HG02588 (cell line): ENCODE data around the gene YARS2.

Experiments
- ATAC-seq: cut with Tn5 transposase; IDR thresholded peaks from one replicate; pipeline ENCODE4 v1.9.1; 2021; ENCODE audit warnings: mild to moderate bottlenecking, moderate library complexity; ENCODE audit not compliant: unreplicated experiment

Gene YARS2

DNA sequence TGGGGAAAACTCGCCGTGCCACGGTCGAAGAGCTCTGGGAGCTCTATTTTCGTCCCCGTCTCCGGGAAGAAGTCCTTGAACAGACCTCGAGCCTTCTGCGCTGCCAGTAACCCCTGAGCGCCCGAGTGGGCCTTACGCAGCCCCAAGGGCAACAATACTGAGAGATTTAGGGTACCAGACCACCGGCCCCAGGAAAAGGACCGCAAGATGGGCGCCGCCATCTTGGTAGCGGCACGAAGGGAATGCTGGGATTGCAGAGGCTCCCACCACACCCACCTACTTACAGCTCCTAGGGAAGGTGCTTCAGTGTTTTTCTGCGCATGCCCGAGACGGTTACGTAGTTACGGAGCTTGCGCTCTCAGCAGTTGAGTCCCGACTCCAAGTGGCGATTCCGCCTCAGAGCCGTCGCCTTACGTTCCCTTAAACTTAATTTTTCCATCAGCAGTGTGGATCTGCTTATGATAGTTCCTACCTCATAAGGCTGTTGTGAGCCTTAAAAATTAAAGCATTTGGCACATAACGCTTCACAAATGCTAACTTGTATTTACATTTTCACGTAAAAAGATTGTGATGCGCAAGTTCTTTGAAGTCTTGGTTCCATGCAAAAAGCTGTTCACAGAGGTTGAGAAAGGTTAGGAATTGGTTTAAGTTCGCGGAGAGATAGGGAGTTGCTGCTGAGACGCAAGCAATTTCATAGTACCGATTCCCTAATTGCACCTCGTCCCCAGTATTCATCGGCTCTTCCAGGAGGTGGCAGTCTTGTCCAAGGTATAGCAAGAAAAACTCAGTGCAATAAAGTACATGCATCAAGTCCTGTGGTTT lies at the start of gene YARS2:
TSS of gene YARS2 (minus strand) at position 244 of the 822 bp plus-strand sequence. CDS start at position 221, 23 bp downstream.
- ATAC-seq, result peak; percentile 88

DNA sequence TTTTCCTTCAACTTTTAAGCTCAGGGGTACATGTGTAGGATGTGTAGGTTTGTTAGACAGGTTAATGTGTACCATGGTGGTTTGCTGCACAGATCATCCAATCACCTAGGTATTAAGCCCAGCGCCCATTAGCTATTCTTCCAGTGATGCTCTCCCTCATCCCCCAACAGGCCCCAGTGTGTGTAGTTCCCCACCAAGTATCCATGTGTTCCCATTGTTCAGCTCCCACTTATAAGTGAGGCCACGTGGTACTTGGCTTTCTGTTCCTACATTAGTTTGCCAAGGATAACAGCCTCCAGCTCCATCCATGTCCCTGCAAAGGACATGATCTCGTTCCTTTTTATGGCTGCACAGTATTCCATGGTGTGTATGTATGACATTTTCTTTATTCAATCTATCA lies 48.6 kb upstream of the YARS2 start:
- no peak for ATAC-seq

DNA sequence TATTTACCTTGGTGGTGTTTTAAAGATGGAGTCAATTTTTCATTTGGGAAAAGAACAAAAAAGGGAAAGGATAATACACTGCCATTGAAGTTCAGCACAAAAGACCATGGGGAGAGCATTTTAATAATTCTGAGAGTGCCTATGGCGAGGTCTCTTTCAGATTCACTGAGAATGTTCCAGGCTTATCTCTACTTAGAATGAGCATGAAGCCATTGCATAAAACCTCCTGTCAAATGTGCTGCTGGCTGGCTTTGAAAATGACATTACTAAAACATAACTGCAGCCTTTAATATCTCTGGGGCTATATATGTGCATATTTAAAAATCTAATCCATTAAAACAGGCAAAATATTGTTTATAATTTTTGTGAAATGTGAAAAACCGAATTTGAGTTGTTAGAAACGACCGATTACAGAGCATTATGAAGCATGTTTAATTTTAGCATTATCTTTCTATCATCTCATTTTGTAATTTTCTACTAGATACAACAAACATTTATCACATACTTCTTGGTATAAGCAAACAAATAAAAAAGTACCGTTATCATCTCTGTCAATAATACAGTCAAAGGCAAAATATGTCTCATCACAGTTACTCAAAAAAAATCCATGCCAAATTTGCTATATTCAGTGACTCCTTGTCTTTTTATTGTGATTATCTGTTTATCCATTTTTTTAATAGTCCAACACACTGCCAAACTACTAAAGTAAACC lies 45.7 kb upstream of the YARS2 start:
- ATAC-seq, result no peak

DNA sequence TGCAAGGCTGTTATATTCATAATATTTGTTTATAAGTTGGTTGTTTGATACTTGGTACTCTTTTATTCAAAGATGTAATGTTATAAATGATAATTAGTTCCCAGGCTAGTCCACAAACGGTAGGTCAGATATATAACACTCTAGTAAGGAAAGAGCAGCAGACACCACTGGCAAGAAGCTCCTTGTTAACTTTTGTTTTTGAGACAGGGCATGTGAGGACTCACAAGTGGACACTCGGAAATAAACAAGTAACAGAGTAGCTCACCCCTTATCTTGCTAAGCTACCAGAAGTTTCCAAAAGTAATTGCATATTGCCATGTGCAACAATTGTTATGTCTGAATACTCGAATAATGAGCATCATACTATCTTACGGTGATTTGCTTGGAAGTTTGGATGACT lies 38.6 kb upstream of the YARS2 start:
- ATAC-seq, result no peak

DNA sequence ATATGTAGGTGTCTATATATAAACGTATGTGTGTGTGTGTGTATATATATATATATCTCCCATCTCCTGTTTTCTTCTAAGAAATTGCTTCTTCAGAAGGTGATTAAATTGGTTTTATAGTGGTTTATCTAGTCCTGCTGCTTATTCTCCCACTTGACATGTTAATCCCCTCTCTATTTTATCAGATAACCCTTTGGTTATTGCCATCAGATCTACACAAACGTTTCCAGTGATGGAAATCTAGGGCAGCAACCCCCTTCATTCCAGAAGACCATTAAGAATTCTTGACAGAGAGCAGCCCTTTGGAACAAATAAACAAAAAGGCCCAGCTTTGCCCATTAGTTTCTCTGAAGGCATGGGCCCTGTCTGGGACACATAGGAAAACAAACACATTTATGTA lies 34.2 kb upstream of the YARS2 start:
- ATAC-seq, result no peak

DNA sequence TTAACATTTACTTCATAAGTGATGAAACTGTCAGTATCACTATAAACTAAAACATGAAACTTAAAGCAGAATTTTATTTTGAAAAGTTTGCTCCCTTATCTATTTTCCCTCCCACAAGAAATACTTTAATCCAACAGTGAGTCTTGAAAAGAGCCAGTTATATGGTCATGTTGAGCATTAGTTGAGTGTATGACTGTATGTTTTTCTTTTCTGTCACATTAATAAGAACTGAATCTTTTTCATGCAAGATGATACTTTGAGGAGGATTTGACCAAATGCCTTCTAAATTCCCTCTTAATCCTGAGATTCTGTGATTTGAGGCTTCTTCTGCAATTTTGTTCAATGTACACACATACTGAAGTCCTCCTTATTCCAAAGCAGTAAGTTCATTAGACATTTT lies 33.7 kb upstream of the YARS2 start:
- no peak for ATAC-seq

DNA sequence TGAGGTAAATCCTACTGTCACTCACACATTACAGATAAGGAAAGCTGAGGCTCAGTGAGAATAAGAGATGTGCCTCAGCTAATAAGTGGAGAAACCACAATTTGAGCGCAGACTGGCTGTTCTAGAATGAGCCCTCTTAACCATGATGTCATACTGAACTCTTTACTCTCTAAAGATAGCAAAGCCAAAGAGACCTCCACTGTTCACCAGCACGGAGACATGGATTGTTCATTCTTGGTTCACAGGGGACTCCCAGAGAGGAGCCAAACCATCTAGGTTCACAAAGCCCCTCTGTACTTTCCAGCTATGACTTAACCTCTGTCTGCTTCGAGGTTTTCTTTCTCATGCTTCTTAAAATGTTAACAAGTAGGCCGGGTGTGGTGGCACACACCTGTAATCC lies 32.7 kb upstream of the YARS2 start:
- no peak for ATAC-seq

DNA sequence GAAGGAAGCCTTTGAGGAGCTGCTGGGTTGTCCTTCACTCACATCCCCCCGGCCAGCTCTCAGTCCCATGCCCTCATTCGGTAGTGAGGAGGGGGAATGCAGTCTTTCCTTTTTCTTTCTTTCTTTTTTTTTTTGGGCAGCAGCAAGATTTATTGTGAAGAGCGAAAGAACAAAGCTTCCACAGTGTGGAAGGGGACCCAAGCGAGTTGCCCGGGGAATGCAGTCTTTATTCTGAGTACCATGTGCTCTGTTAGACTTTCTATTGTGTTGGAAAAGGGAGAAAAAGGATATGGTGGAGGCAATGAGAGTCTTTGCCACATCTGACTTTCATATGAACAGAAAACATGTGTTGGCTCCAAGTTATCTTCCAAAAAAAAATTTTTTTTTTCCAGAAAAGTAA lies 29.9 kb upstream of the YARS2 start:
- no peak for ATAC-seq

DNA sequence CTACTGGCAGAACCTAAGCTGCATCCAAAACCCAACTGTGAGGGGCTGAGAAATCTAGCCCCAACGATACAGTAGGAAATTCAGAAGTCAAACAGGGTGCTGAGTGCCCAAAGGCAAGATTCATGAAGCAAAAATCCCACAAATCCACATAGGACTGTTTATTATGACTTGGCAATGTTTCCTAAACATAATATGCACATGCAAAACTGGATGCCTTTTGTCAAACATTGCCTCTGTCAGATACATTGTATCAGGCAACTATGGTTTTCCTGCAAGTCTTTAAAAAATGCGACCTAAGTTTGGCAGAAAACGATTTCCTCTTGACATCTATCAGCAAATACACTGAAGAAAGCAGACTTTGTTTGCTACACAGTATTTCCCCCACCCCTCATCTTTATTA lies 27.3 kb upstream of the YARS2 start:
- ATAC-seq, result no peak

DNA sequence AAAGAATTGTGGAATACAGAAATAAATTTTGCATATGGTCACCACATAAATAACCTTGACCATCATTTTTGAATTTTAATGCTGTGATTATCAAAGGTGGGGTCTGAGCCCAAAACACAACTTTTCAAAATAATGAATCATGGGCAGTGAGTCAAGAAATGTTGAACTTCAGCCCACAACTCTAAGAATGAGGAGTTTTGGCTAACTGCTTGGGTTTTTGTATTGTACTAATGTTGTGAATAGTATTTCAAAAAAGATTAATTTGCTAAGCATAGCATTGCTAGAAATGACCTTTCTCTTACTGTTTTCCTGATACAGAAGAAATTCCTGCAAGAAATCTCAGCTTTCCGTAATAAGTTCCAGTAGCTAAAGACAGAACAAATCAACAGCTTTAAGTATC lies 24.4 kb upstream of the YARS2 start:
- ATAC-seq, result no peak

DNA sequence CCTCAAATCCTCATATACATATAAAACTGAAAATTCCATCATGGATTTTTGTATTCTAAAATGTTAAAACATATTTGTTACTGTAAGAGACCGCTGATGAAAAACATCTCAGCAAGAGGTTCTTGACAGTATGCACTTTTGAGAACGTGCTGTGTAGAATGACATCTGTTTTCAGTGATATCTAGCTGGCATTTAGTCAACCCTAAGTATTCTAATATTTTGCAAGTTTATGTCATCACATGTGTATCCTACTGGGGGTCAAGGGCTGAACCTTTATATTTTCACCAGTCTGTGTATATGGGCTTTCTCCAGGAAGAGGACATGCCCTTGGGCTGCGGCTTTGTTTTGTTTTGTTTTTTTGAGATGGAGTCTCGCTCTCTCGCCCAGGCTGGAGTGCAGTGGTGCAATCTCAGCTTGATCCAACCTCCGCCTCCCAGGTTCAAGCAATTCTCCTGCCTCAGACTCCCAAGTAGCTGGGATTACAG lies 22.0 kb upstream of the YARS2 start:
- no peak for ATAC-seq

DNA sequence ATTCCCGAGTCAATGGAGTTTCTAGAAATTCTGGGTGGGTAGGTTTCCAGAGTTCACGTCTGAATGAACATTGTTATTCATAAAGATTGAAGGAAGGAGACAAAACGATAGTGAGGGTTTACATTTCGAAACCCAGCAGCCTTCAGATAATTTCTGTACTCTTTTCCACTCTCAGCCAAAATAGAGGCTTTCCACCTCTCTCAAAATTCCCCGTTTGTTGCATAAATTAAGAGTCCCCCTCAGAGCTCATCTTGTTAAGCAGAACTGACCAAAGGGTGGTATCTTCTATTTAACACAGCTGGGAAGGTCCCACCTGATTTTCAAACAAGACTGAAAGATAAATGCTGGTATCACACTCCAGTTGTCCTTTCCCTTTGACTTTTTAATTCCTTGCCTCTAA lies 21.5 kb upstream of the YARS2 start:
- peak; percentile 75 for ATAC-seq

DNA sequence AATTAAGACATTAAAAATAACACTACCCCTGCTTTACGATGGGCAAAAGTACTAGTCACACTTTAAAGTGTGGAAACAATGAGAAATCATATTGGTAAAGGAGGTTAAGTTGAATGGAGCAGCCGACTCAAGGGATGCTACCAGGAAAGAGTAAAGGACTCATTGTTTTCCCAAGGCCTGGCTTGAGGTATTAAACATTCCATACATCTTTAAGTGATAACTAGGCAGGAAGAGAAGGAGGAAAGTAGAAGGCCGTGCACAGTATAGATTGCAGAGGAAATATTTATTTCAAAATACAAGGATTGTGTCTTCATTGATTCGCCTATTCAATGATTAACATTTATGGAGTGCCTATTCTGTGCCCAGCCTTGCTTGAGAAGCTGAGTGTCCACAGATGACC lies 20.6 kb upstream of the YARS2 start:
- no peak for ATAC-seq

DNA sequence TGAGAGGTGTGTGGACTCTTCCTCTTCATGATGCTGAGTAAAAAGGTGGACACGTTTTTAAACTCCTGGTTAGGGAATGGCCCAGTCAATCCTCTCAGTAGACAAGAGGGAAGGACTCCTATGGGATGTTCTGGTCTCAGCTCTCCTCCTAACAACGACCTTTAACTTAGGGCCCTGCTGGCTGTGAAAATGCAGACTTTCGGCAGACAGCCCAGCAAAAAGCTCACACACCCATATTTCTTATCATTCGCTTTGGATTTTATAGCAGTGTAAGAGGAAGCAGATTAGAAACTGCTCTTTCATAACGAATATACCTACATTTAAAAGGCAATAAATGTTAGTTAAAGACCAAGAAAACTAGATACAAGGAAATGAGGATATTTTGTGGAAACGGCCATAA lies 18.0 kb upstream of the YARS2 start:
- no peak for ATAC-seq

DNA sequence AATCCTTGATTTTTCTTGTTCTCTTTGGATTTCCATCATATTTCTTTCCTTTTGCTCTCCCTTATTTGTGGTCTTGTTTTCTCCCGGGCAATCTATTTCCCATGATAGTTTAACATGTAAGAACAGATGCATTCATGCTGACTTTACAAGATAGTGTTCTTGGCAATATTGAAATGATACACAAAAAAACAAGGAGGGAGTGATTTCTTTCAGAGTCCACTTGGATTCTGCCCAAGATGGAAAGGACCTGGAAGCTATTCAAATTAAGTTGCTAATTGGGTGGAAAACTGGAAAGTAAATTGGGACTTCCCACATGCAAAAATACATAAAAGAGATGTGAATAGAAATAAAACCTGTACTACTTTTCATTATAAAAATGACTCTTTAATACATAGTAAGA lies 14.4 kb upstream of the YARS2 start:
- ATAC-seq, result no peak

DNA sequence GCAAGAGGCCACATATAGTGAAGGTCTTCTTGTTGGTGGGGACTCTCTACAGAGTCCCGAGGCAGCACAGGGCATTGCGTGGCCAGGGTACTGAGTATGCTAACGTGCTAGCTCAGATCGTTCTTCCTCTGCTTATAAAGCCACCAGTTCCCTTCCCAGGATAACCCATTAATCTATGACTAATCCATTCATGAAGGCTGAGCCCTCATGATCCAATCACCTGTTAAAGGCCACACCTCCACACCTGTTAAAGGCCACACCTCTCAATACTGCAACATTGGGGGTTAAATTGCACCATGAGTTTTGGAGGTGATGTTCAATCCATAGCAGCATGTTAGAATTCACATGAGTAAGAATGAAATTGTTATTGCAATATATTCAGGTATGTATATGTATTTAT lies 12.8 kb upstream of the YARS2 start:
- no peak for ATAC-seq

DNA sequence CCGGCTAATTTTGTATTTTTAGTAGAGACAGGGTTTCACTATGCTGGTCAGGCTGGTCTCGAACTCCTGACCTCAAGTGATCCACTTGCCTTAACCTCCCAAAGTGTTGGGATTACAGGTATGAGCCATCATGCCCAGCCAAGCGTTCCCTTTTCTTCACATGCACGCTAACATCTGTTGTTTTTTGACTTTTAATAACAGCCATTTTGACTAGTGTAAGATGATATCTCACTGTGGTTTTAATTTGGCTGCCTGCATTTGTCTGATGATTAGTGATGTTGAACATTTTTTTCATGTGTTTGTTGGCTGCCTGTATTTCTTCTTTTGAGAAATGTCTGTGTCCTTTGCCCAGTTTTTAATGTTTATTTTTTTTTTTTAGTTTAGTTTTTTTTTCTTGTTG lies 10.2 kb upstream of the YARS2 start:
- ATAC-seq, result no peak

DNA sequence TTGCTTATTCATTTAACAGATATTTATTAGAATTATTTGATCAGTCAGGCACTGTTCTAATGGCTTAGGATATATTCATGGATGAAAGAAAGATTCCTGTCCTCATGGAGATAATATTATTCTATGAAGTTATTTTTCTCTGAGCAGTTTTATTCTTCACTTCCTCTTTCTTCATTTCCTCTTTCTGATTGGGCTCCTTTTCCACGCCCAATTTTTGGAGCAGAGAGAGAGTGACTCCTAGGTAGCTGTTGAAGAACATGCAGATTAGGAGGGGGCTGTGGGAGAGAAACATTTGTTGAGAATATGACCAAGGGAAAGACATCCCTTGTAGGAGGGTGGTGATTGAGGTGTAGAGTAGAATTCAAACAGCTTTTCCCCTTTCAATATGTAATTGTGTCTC lies 6.0 kb upstream of the YARS2 start:
- no peak for ATAC-seq

DNA sequence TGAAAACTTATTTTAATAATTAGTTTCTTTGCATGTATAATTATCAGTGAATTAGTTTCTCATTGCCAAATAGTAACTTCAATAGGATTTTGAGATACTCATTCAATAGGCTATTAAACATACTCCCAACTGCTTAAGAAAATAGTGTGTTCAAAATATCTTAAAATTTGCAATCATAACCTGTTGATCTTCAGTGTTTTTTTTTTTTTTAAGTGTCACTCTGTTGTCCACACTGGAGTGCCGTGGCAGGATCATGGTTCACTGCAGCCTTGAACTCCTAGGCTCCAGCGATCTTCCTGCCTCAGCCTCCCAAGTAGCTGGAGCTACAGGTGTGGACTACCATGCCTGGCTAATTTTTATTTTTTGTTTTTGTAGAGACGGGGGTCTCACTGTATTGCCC lies 1.5 kb upstream of the YARS2 start:
- no peak for ATAC-seq

DNA sequence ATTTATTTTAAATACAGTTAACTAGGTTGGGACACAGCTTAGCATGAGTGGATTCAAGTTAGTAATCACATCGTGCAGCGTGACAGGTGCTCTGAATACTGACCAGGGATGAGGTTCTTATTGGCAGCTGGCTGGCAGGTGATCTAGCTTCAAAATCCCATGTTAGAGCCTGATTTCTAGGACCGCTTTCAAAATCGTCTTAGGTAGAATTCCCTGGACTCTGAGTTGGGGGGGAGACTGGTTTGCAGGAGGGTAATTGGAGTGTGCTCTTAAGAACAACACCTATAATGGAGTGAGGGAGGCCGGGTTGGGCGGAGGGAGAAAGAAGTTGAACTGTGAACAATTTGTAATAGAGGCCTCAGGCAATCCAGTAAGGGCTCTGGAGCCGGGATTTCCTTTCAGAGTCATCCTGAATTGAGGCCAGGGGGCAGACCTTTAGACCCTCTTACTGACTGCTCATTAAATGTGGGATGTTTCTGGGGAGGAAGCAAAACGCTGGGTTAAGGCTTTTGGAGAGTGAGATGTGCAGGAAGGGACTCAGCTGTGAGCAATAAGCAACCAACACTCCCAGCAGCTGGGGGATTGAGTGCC lies 874 bp upstream of the YARS2 start:
- no peak for ATAC-seq

DNA sequence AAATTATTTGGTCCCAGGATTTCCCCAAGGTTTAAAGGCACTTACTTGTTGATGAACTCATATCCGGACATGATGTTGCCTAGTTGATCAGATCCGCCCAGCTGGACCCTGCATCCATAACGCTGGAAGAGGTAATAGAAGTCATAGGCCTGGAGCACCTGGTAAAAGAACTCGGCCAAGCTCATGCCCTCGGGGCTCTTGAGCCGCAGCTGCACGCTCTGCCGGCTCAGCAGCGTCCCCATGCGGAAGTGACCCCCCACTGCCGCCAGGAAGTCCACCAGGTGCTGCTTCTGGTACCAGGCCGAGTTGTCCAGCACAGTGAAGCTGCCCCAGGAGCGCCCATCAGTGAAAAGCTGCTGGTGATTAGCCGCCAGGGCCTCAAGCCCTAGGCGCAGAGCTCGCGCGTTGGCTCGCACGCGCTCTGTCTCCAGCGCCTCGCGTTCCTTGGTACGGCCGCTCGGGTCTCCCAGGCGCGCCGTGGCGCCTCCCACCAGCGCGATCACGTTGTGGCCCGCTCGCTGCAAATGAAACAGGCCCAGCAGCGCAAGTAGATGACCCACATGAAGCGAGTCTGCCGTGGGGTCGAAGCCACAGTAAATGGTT lies 545 bp downstream of the YARS2 start:
- ATAC-seq, result peak; percentile 75

DNA sequence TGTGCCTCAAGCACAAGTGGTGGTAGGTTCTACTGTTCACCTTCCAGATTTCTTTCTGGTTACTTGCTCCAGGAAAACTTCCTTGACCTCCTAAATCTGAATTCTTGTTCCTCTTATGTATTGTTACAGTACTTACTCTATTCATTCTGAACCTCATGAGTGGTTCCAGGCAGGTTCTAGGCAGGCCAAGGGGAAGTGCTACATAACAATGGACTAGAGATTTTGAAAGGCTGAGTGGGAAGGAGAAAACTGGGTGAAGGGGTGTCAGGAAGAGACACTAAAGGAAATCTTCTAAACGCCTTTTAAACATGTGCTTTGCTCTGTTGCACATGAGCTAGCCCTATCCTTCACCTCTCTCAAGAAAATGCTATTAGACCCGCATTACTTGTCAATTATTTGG lies 1.6 kb downstream of the YARS2 start:
- no peak for ATAC-seq
